ENCODE data around the gene TBL1XR1. TPM values are rescaled to one million over a fixed set of nuclear protein-coding genes. Genes with fewer than 3 reads are reported as not detected.
A peak's percentile ranks its signal among the peaks of the same experiment; 100 is the strongest.

Gene TBL1XR1
- total RNA-seq, 1 experiment from 2014 or later, result 180 TPM

DNA sequence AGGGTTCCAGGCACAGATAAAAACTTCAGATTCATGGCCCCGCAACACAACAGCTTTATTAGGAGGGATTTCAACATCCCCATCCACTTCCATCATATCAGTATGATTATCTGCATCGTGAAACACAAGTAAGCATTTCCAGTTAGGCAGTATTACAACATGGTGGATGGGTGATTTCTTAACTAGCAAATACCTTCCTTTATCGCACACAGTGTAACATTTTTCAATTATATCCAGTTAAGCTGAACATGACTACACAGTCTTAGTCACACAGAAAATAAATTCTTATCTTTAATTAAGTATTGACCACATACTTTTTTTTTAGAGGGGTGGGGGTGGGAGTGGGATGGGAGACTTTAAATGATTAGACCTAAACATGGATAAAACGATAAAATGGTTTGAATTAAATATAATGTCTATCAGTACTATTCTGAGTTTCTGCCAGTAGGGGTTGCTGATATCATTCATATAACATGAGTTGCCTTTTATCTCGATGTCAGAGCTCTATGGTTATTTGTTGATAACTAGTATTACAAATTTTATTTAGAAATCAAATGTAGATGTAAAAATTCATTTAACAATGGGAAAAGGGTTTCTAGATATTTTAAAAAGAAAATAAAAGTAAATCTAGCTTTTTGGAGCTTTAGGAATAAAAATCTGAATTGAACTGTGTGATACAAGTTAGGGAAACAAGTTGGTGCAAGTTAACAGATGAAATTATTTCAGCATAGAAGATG, 146.6 kb downstream of the TBL1XR1 start:
- H3K27ac ChIP-seq (ENCODE audit: low read depth, low read length), result no peak overlapping the region; the same call in 1 of the 2 replicates
- no peaks in the 10 kb centered on the region for H3K9me2 ChIP-seq (ENCODE audit: insufficient read depth)
- H3K9ac ChIP-seq (ENCODE audit: low read length), result no peak overlapping the region
- H3K27me3 ChIP-seq (ENCODE audit: insufficient read depth, low read length), result no peaks in the 10 kb centered on the region
- ATAC-seq (peak; percentile 80), DNase-seq (ENCODE audit: low read depth, low spot score) (peak; percentile 19)
- no peaks in the 10 kb centered on the region; the same call in 1 of the 2 replicates for H4K20me1 ChIP-seq (ENCODE audit: insufficient read depth)
- no peak for TF ChIP-seq REST (IDR thresholded peaks at IDR 0.05; ENCODE audit: low read depth)
- TF ChIP-seq RAD21 (IDR thresholded peaks at IDR 0.05; ENCODE audit: low read depth), result peak; percentile 78
- peak; percentile 25 to 63 (median 39); a peak in 3 of 6 replicates for TF ChIP-seq CTCF (IDR thresholded peaks at IDR 0.05 in 2 of 3, conservative IDR thresholded peaks at IDR 0.05 in 1 of 3; ENCODE audit: borderline replicate concordance in 1 of 3, insufficient read depth in 1 of 3, low read depth in 2 of 3, low read length in 2 of 3)
- peaks cover 21 to 40% of the 10 kb centered on the region in 2 experiments for H3K36me3 ChIP-seq (ENCODE audit: control insufficient read depth in 1 of 2, insufficient read depth in 2 of 2, low read length in 2 of 2)
- intact Hi-C loops (cut with micrococcal nuclease), result loop anchor here (1.0 to 5.0 kb wide), 5 partner anchors 147 to 726 kb away; partner anchors contain the start of gene TBL1XR1
- BruUV-seq (replicated peaks), result no TSS peak
- H3K4me2 ChIP-seq (ENCODE audit: low read length), result no peak overlapping the region
- no peaks in the 10 kb centered on the region for H3K4me1 ChIP-seq (ENCODE audit: control insufficient read depth in 1 of 2, insufficient read depth in 2 of 2, low read length in 2 of 2)
- CTCF ChIA-PET, result interaction anchor here (0.6 to 1.5 kb wide), 9 partner anchors 10 to 727 kb away, joined by 3 to 5 read pairs (median 3); no protein-coding TSS in a partner anchor
- RAD21 ChIA-PET (ENCODE audit: low non-redundant PET in 1 of 2, low total read pairs in 2 of 2, uncharacterized antibody in 2 of 2, unreplicated experiment in 2 of 2), result interaction anchor here (0.6 to 1.0 kb wide), 3 partner anchors 147 to 482 kb away, joined by 3 to 5 read pairs (median 3); partner anchors contain the start of gene TBL1XR1 (in 1 of the 2)
- POLR2A ChIA-PET, result interaction anchor here (1.5 kb wide), 1 partner anchor 307 kb away, joined by 5 read pairs; no protein-coding TSS in a partner anchor
- peaks cover 40% of the 10 kb centered on the region for H3K79me2 ChIP-seq (ENCODE audit: insufficient read depth, low read length)
- no peaks in the 10 kb centered on the region for H3K9me3 ChIP-seq (ENCODE audit: control insufficient read depth in 1 of 2, insufficient read depth in 1 of 2, low read depth in 1 of 2, low read length in 2 of 2)
- H3K4me3 ChIP-seq (replicated peaks in 1 of 2; ENCODE audit: low read depth in 1 of 2, low read length in 2 of 2), result no peak overlapping the region
- H2AFZ ChIP-seq (ENCODE audit: low read depth, low read length, poor library complexity, severe bottlenecking), result no peak overlapping the region

Data from HCT116 (cell line).